ENCODE results near the gene HCRTR1. TPM values are rescaled to one million over a fixed set of nuclear protein-coding genes. Genes with fewer than 3 reads are reported as not detected.
A peak's percentile ranks its signal among the peaks of the same experiment; 100 is the strongest.

The HCRTR1 gene
- total RNA-seq, 4 donors from 2014 or later = not detected

DNA sequence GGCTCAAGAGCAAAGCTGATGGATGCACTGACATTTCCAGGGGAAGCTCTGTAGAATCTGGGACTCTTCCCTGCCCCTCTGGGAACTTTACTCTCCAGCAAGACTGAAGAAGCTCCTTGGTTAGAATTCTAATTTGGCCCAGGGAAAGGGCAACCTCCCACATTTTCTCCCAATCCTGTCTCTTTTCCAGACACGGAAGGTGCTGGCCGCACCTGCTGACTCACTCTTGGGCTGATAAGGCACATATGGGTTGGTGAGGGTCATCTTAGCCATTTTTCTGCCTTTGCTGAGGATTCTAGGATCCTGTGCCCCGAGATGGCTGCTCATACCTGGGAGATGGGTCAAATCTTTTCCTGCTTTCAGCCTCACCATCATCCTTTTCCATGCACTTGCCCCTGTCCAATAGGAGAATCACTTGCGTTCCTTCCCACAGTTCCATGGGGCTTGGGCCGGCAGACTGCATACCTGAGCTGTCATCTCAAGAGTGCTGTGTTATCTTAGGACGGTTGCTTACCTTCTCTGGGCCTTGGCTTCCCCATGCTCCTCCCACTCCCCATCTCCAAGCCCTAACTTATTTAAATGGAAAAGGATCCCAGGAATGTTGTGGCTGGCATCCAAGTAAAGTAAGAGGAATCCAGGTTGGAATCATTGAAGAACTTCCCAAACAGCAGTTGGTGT is 39.8 kb upstream of the HCRTR1 start:
- Histone ChIP-seq H3K4me1 (peaks cover 50% of the 10 kb centered on the region), H3K36me3 (no peaks in the 10 kb centered on the region), H3K9me3 (no peaks in the 10 kb centered on the region), H3K27ac (peak overlapping the region; percentile 77), H3K4me3 (peak overlapping the region; percentile 52), H3K27me3 (peaks cover 11% of the 10 kb centered on the region)
- WGBS = 63% methylated on average over 6 of the region's 6 CpGs
- TF ChIP-seq POLR2AphosphoS5 (IDR thresholded peaks at IDR 0.05) = no peak
- DNase-seq (ENCODE audit: low spot score in 2 of 2) = no peak

DNA sequence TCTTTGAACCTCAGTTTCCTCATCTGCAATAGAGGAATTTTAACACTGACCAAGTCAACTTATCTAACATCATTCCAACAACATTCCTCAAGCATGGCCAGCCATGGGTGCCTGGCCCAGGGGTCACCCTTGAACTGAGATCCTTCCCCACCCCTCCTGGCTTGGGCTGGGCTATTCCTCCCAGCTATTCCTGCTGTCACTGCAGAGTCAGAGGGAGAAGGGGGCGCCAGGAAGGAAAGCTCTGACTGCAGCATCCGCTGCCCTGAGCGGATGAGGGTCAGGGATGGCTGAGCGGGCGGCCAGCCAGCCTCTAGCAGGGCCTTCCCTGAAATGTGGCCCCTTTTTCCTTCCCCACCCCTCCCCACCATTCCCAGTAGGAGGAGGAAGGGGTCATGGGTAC is 38.1 kb upstream of the HCRTR1 start:
- 67% methylated on average over 3 of the region's 5 CpGs for WGBS
- H3K9me3 ChIP-seq = no peaks in the 10 kb centered on the region
- peak overlapping the region; percentile 33 for H3K4me3 ChIP-seq
- peak overlapping the region; percentile 57 for H3K27ac ChIP-seq
- TF ChIP-seq, protein P1, sequence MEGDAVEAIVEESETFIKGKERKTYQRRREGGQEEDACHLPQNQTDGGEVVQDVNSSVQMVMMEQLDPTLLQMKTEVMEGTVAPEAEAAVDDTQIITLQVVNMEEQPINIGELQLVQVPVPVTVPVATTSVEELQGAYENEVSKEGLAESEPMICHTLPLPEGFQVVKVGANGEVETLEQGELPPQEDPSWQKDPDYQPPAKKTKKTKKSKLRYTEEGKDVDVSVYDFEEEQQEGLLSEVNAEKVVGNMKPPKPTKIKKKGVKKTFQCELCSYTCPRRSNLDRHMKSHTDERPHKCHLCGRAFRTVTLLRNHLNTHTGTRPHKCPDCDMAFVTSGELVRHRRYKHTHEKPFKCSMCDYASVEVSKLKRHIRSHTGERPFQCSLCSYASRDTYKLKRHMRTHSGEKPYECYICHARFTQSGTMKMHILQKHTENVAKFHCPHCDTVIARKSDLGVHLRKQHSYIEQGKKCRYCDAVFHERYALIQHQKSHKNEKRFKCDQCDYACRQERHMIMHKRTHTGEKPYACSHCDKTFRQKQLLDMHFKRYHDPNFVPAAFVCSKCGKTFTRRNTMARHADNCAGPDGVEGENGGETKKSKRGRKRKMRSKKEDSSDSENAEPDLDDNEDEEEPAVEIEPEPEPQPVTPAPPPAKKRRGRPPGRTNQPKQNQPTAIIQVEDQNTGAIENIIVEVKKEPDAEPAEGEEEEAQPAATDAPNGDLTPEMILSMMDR (IDR thresholded peaks at IDR 0.05) = no peak
- no peak for TF ChIP-seq POLR2AphosphoS5 (IDR thresholded peaks at IDR 0.05)
- no peak for TF ChIP-seq EP300 (IDR thresholded peaks at IDR 0.05)
- TF ChIP-seq POLR2A (IDR thresholded peaks at IDR 0.05) = no peak
- peaks cover 40% of the 10 kb centered on the region for H3K4me1 ChIP-seq
- H3K27me3 ChIP-seq = peaks cover 11% of the 10 kb centered on the region
- no peaks in the 10 kb centered on the region for H3K36me3 ChIP-seq
- DNase-seq (ENCODE audit: low spot score in 2 of 2) = no peak

DNA sequence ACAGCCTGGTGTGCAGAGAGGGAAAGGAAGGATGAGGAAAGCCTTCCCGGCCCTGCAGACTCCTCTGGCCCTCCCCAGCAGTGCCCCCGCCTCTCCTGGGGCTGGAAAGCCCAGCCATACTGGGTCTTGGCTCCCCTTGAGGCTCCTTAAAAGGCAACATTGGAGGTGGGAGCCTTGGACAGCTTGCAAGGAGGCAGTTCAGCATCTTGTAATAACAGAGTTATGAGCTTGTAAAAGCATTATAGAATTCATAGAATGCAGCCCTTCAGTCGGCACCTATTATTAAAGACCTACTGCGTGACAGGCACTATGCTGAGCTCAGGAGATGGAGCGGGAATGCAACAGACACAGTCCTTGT is 37.0 kb upstream of the HCRTR1 start:
- peaks cover 30% of the 10 kb centered on the region for H3K4me1 ChIP-seq
- WGBS = 59% methylated on average over 5 of the region's 5 CpGs

DNA sequence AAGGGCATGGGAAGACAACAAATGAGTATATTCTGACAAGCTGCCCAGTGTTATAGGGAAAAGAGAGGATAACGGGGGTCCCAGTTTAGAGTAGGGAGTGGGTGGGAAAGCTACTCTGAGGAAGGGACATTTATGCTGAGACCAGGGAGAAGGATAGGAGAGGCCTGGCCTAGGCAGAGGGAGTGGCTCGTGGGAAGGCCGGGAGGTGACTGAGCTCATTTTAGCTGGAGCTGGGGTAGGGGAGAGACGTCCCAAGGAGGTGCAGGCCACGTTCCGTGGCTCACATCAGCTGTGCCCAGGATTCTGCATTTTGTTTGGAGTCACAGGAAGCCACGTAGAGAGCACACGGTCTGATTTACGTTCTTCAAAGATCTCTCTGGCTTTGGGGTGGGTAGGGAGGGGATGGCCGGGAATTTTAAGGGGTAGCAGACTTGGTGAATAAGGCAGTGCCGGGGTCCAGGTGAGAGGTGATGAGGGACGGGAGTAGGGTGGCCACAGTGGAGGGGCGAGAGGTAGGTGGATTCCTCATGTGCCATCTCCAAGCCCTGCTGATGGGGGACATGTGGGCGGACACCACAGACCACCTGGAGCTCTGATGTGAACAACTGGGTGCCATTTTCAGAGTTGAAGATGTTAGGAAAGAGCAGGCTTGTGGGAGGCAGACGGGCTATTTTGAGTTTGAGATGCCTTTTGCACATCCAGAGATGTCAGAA is 36.4 kb upstream of the HCRTR1 start:
- Histone ChIP-seq H3K9me3 (no peaks in the 10 kb centered on the region), H3K36me3 (no peaks in the 10 kb centered on the region), H3K27me3 (peaks cover 11% of the 10 kb centered on the region), H3K4me1 (peaks cover 24% of the 10 kb centered on the region), H3K4me3 (peak overlapping the region; percentile 33), H3K27ac (peak overlapping the region; percentile 52)
- DNase-seq (ENCODE audit: low spot score in 2 of 2) = no peak
- no peak for TF ChIP-seq POLR2A (IDR thresholded peaks at IDR 0.05)
- no peak for TF ChIP-seq EP300 (IDR thresholded peaks at IDR 0.05)
- TF ChIP-seq, protein P1 (IDR thresholded peaks at IDR 0.05) = no peak
- TF ChIP-seq POLR2AphosphoS5 (IDR thresholded peaks at IDR 0.05) = no peak
- WGBS = 80% methylated on average over 15 of the region's 15 CpGs

More for the DNA sequence above, 37.0 kb upstream of the HCRTR1 start:
- Histone ChIP-seq H3K27ac (peak overlapping the region; percentile 52), H3K27me3 (peaks cover 11% of the 10 kb centered on the region), H3K9me3 (no peaks in the 10 kb centered on the region), H3K4me3 (peak overlapping the region; percentile 33), H3K36me3 (no peaks in the 10 kb centered on the region)
- TF ChIP-seq EP300 (IDR thresholded peaks at IDR 0.05) (no peak), POLR2A (IDR thresholded peaks at IDR 0.05) (no peak), POLR2AphosphoS5 (IDR thresholded peaks at IDR 0.05) (no peak)
- TF ChIP-seq, protein P1 (IDR thresholded peaks at IDR 0.05) = no peak
- no peak for DNase-seq (ENCODE audit: low spot score in 2 of 2)

DNA sequence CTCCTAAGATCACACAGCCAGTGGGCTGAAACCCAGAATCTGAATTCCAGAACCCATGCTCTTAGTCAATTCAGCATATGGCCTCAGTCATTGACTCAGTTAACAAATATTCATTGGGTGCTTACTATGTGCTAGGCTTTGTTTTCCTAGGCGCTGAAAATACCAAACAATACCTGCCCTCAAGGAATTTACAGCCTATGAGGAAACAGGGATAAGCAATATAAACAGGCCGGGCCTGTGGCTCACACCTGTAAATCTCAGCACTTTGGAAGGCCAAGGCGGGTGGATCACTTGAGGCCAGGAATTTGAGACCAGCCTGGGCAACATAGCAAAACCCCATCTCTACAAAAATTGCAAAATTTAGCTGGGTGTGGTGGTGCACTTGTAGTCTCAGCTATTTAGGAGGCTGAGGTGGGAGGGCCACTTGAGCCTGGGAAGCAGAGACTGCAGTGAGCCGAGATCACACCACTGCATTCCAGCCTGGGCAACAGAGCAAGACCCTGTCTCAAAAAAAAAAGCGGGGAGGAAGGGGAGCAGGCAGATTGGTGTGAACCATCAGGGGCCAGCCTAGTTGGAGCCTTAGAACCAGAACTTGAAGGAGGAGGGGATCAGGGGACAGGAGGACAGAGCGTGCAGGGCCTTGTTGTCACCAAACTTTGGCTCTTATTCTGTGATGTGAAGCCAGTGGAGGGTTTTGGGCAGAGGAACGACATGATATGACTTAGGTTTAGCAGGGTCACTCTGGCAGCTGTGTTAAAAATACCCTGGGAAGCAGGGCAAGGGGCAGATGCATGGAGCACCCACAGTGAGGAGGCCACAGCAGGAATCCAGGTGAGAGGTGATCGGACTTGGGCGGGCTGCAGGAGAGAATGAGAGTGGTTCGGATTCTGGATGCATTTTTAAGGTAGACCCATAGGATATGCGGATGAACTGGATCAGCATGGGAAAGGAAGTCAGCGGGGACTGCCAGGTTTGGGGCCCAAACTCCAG is 35.4 kb upstream of the HCRTR1 start:
- no peak overlapping the region for H3K4me3 ChIP-seq
- no peaks in the 10 kb centered on the region for H3K9me3 ChIP-seq
- peaks cover under 1% of the 10 kb centered on the region for H3K27me3 ChIP-seq
- H3K27ac ChIP-seq = peak overlapping the region; percentile 22
- TF ChIP-seq POLR2AphosphoS5 (IDR thresholded peaks at IDR 0.05) (no peak), POLR2A (IDR thresholded peaks at IDR 0.05) (no peak), EP300 (IDR thresholded peaks at IDR 0.05) (no peak)
- TF ChIP-seq, protein P1 (IDR thresholded peaks at IDR 0.05) = no peak
- peaks cover 22% of the 10 kb centered on the region for H3K4me1 ChIP-seq
- no peak for DNase-seq (ENCODE audit: low spot score in 2 of 2)
- H3K36me3 ChIP-seq = no peaks in the 10 kb centered on the region
- 80% methylated on average over 12 of the region's 12 CpGs for WGBS
